Large intestine (tissue), 3 donors: ENCODE results near the gene TRMT2A. TPM values are rescaled to one million over a fixed set of nuclear protein-coding genes. Genes with fewer than 3 reads are reported as not detected.

Experiments
- DNase-seq, 2 donors: peaks; one replicate each; pipeline versions ENCODE4 v3.0.0 to v3.0.0-alpha.2; 2013
- H3K27ac ChIP-seq: one replicate; pipeline ENCODE4 v1.5.1; 2013; ENCODE audit warnings: low read length
- H3K27me3 ChIP-seq: 2 replicates; pipeline ENCODE4 v1.6.1; 2013; ENCODE audit warnings: low read length; ENCODE audit not compliant: control insufficient read depth, insufficient read depth
- H3K36me3 ChIP-seq: 2 replicates; pipeline ENCODE4 v1.6.1; 2013; ENCODE audit warnings: low read length; ENCODE audit not compliant: control insufficient read depth, insufficient read depth
- H3K4me1 ChIP-seq: one replicate; pipeline ENCODE4 v1.6.1; 2013; ENCODE audit warnings: low read length; ENCODE audit not compliant: control insufficient read depth, insufficient read depth
- H3K4me3 ChIP-seq: one replicate; pipeline ENCODE4 v1.5.1; 2013; ENCODE audit warnings: low read length
- H3K9me3 ChIP-seq: one replicate; pipeline ENCODE4 v1.6.1; 2013; ENCODE audit warnings: mild to moderate bottlenecking, low read depth, low read length, moderate library complexity; ENCODE audit not compliant: control insufficient read depth
- WGBS: methylation state at CpG from one replicate; pipeline ENCODE4 v1.1.5; 2013; ENCODE audit warnings: low lambda C conversion rate; ENCODE audit not compliant: insufficient coverage; 5-methylcytosine and 5-hydroxymethylcytosine counted together
- polyA plus RNA-seq: library from polyadenylated mRNA; unstranded; fragments of 120-200 nt; gene quantifications from one replicate; pipeline ENCODE4 v1.2.1, GENCODE V29; 2013

Gene TRMT2A
- polyA plus RNA-seq, 1 donor = 51.3 TPM

GRCh38 chr22:20110359-20110985, 6.6 kb downstream of the TRMT2A start:
- Histone ChIP-seq H3K4me3 (no peak overlapping the region), H3K36me3 (peaks cover 95% of the 10 kb centered on the region), H3K9me3 (peaks cover 3% of the 10 kb centered on the region), H3K27me3 (no peaks in the 10 kb centered on the region), H3K27ac (no peak overlapping the region), H3K4me1 (no peaks in the 10 kb centered on the region)
- no peak for DNase-seq
- 100% methylated on average over 3 of the region's 9 CpGs for WGBS

- Histone ChIP-seq H3K36me3 (peaks cover 96% of the 10 kb centered on the region), H3K9me3 (peaks cover 3% of the 10 kb centered on the region), H3K4me3 (no peak overlapping the region), H3K4me1 (no peaks in the 10 kb centered on the region), H3K27me3 (no peaks in the 10 kb centered on the region), H3K27ac (no peak overlapping the region)
- no peak for DNase-seq
- no CpG with 5 or more reads among the region's 23 CpGs for WGBS
Measured at GRCh38 chr22:20109411-20110358, 7.3 kb downstream of the TRMT2A start.

GRCh38 chr22:20108757-20109230, 8.2 kb downstream of the TRMT2A start:
- Histone ChIP-seq H3K4me1 (no peaks in the 10 kb centered on the region), H3K27ac (no peak overlapping the region), H3K27me3 (no peaks in the 10 kb centered on the region), H3K36me3 (peaks cover 94% of the 10 kb centered on the region), H3K9me3 (peaks cover 3% of the 10 kb centered on the region), H3K4me3 (no peak overlapping the region)
- no peak for DNase-seq
- no CpG with 5 or more reads among the region's 12 CpGs for WGBS

- peaks cover 93% of the 10 kb centered on the region for H3K36me3 ChIP-seq
Measured at GRCh38 chr22:20107951-20108756, 8.9 kb downstream of the TRMT2A start.

GRCh38 chr22:20107471-20107901, 9.5 kb downstream of the TRMT2A start:
- peaks cover 90% of the 10 kb centered on the region for H3K36me3 ChIP-seq
- peaks cover 3% of the 10 kb centered on the region for H3K9me3 ChIP-seq
- WGBS = no CpG with 5 or more reads among the region's 7 CpGs
- DNase-seq = no peak
- H3K27ac ChIP-seq = no peak overlapping the region
- no peak overlapping the region for H3K4me3 ChIP-seq
- H3K4me1 ChIP-seq = no peaks in the 10 kb centered on the region
- H3K27me3 ChIP-seq = no peaks in the 10 kb centered on the region

More at GRCh38 chr22:20107951-20108756, 8.9 kb downstream of the TRMT2A start:
- no peaks in the 10 kb centered on the region for H3K27me3 ChIP-seq
- no peaks in the 10 kb centered on the region for H3K4me1 ChIP-seq
- no peak for DNase-seq
- H3K27ac ChIP-seq = no peak overlapping the region
- peaks cover 3% of the 10 kb centered on the region for H3K9me3 ChIP-seq
- no peak overlapping the region for H3K4me3 ChIP-seq
- no CpG with 5 or more reads among the region's 13 CpGs for WGBS

- Histone ChIP-seq H3K27ac (no peak overlapping the region), H3K4me3 (no peak overlapping the region), H3K27me3 (no peaks in the 10 kb centered on the region), H3K36me3 (peaks cover 88% of the 10 kb centered on the region), H3K4me1 (no peaks in the 10 kb centered on the region), H3K9me3 (peaks cover 3% of the 10 kb centered on the region)
- DNase-seq = no peak
- WGBS = no CpG with 5 or more reads among the region's 10 CpGs
Measured at GRCh38 chr22:20106849-20107237, 10.2 kb downstream of the TRMT2A start.

- Histone ChIP-seq H3K4me1 (no peaks in the 10 kb centered on the region), H3K27ac (no peak overlapping the region), H3K4me3 (no peak overlapping the region), H3K36me3 (peaks cover 87% of the 10 kb centered on the region), H3K9me3 (peaks cover 3% of the 10 kb centered on the region), H3K27me3 (no peaks in the 10 kb centered on the region)
- DNase-seq = no peak
- no CpG with 5 or more reads among the region's 20 CpGs for WGBS
Measured at GRCh38 chr22:20106205-20106848, 10.7 kb downstream of the TRMT2A start.

GRCh38 chr22:20105456-20106204, 11.4 kb downstream of the TRMT2A start:
- H3K27me3 ChIP-seq = no peaks in the 10 kb centered on the region
- H3K36me3 ChIP-seq = peaks cover 86% of the 10 kb centered on the region
- peaks cover 3% of the 10 kb centered on the region for H3K9me3 ChIP-seq
- no peak overlapping the region for H3K27ac ChIP-seq
- no CpG with 5 or more reads among the region's 7 CpGs for WGBS
- no peak overlapping the region for H3K4me3 ChIP-seq
- no peak for DNase-seq
- no peaks in the 10 kb centered on the region for H3K4me1 ChIP-seq

GRCh38 chr22:20102203-20102780, 14.7 kb downstream of the TRMT2A start:
- Histone ChIP-seq H3K27ac (no peak overlapping the region), H3K36me3 (peaks cover 79% of the 10 kb centered on the region), H3K9me3 (no peaks in the 10 kb centered on the region), H3K27me3 (no peaks in the 10 kb centered on the region), H3K4me3 (no peak overlapping the region), H3K4me1 (no peaks in the 10 kb centered on the region)
- no CpG with 5 or more reads among the region's 12 CpGs for WGBS
- no peak for DNase-seq
